Fibroblast of lung (primary cell): ENCODE measurements around the gene GPC5.

Experiments used
- CTCF ChIP-seq, 2 donors: IDR thresholded peaks in 1 of 2; conservative IDR thresholded peaks in 1 of 2; 1 replicate in 1 of 2; 2 replicates in 1 of 2; pipeline ENCODE4 v1.5.1; 2011 to 2012; ENCODE audit warnings: low read length in 2 of 2, control low read depth in 1 of 2, inconsistent platforms in 1 of 2, low read depth in 1 of 2, mild to moderate bottlenecking in 1 of 2
- EZH2 ChIP-seq: IDR thresholded peaks from 2 replicates; pipeline ENCODE4 v1.5.1; 2012; ENCODE audit warnings: low read length, control low read depth, mild to moderate bottlenecking; ENCODE audit errors: missing control alignments

- TF ChIP-seq CTCF (conservative IDR thresholded peaks at IDR 0.05 in 1 of 2, IDR thresholded peaks at IDR 0.05 in 1 of 2; ENCODE audit: low read depth in 1 of 2, low read length in 2 of 2): no peak
- no peak for TF ChIP-seq EZH2
Measured at GRCh38 chr13:91526543-91527033, 128.2 kb downstream of the GPC5 start.
